Pancreas (tissue), 10 donors: ENCODE results near the gene PRPF38B. TPM values are rescaled to one million over a fixed set of nuclear protein-coding genes. Genes with fewer than 3 reads are reported as not detected.

Source experiments
- ATAC-seq, 4 donors: fragments of 200-7000 bp; cut with Tn5 transposase; one replicate each; pipeline versions ENCODE4 v1.8.0 to v1.9.1; 2020; ENCODE audit warnings: mild to moderate bottlenecking in 4 of 4, moderate library complexity in 4 of 4
- DNase-seq, 6 donors: peaks; one replicate each; pipeline ENCODE4 v3.0.0-alpha.2; 2020
- FAIRE-seq: peaks from 2 replicates; lab custom pipeline; 2012; peaks lifted over from hg19 to GRCh38; lab: Jason Lieb, UNC
- H3K27ac ChIP-seq, 4 donors: fragments of 200-600 bp; sonication (generic); 1 replicate in 3 of 4; 2 replicates in 1 of 4; pipeline versions ENCODE4 v1.5.0 to v1.8.0; 2020
- H3K27me3 ChIP-seq, 4 donors: fragments of 200-600 bp; one replicate each; pipeline ENCODE4 v1.8.0; 2021
- H3K36me3 ChIP-seq, 3 donors: fragments of 200-600 bp; sonication (generic) in 1 of 3; one replicate each; pipeline versions ENCODE4 v1.5.0 to v1.8.0; 2020 to 2021
- H3K4me1 ChIP-seq, 3 donors: fragments of 200-600 bp; one replicate each; pipeline ENCODE4 v1.8.0; 2021
- H3K4me3 ChIP-seq, 4 donors: fragments of 200-600 bp; sonication (generic) in 2 of 4; one replicate each; pipeline versions ENCODE4 v1.5.0 to v1.8.0; 2020 to 2021
- H3K9me3 ChIP-seq, 4 donors: fragments of 200-600 bp; one replicate each; pipeline ENCODE4 v1.8.0; 2021
- WGBS, 2 donors: extraction: QIAGEN DNeasy Blood & Tissue Kit; methylation state at CpG; one replicate each; pipeline ENCODE4 v1.1.7; 2013; 5-methylcytosine and 5-hydroxymethylcytosine counted together
- intact Hi-C, 3 donors: fragments of 100-400 bp; cut with DNase I; formaldehyde crosslinking; loops; one replicate each; pipeline versions ENCODE4 v1.11.1 to v1.14.2; 2022
- polyA plus RNA-seq, 2 donors: library from polyadenylated mRNA; stranded (reverse); fragments of 200-250 nt; gene quantifications; one replicate each; pipeline ENCODE4 v1.2.3, GENCODE V29; 2013
- total RNA-seq, 6 donors: library from RNA; stranded (reverse); fragmentation: NEBNext Ultra II Directional in 4 of 6; extraction: Animal tissue kit (Norgen Biotek cat#: 25700) in 4 of 6; gene quantifications; one replicate each; pipeline versions ENCODE4 v1.2.1 to v1.2.4, GENCODE V29; 2021 to 2023
- TF ChIP-seq, protein P1 (sequence below), 4 donors: fragments of 200-600 bp; sonication (generic) in 3 of 4; IDR thresholded peaks; one replicate each; pipeline versions ENCODE4 v1.5.0 to v1.8.0; 2021; ENCODE audit warnings: antibody characterized with exemption in 4 of 4
- donor health status: healthy with polysubstance abuse.
- donor health status: DM: no; HTN: no; CAD: no; lungs with moderate emphysema.
- donor health status: DM: no; HTN: no; CAD: no.
- donor health status: control.
- donor health status: control.
- donor health status: Bipolar disorder and iron deficiency.
- donor health status: DM: yes; HTN: yes; CAD: no.
- donor health status: DM: no; HTN: no; CAD: no.
- donor health status: DM: no; HTN: no; CAD: no.
- donor health status: DM: yes; HTN: yes; CAD: no.

PRPF38B gene
- total and polyA plus RNA-seq, 8 donors = 11.2 to 48.6 (median 18.7) TPM

DNA sequence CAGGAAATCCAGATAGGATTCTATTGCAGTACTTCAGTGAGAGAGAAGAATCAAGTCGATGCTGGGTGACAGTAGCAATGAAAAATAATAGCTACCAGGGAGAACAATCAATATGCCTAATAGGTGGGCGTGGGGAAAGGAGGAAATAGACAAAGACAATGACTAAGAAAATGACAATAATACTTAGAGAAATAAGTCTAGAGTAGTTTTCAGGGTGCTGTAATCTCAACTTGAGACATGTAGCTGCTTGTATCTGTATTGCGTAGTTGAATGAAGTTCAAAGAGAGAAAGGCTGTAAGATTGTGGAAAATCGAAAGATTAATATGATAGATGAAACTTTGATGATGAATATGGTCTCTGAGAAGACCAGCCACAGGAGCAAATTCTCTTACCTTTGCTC lies 57.0 kb downstream of the PRPF38B start:
- TF ChIP-seq, protein P1, sequence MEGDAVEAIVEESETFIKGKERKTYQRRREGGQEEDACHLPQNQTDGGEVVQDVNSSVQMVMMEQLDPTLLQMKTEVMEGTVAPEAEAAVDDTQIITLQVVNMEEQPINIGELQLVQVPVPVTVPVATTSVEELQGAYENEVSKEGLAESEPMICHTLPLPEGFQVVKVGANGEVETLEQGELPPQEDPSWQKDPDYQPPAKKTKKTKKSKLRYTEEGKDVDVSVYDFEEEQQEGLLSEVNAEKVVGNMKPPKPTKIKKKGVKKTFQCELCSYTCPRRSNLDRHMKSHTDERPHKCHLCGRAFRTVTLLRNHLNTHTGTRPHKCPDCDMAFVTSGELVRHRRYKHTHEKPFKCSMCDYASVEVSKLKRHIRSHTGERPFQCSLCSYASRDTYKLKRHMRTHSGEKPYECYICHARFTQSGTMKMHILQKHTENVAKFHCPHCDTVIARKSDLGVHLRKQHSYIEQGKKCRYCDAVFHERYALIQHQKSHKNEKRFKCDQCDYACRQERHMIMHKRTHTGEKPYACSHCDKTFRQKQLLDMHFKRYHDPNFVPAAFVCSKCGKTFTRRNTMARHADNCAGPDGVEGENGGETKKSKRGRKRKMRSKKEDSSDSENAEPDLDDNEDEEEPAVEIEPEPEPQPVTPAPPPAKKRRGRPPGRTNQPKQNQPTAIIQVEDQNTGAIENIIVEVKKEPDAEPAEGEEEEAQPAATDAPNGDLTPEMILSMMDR (IDR thresholded peaks at IDR 0.05) = no peak
- H3K9me3 ChIP-seq = no peaks in the 10 kb centered on the region
- peaks cover 0 to 13% (median 5%) of the 10 kb centered on the region in 3 donors for H3K36me3 ChIP-seq
- H3K27ac ChIP-seq = peak overlapping the region in 2 of 4 donors; percentile 18 to 38
- intact Hi-C loops = no loop called here
- H3K4me1 ChIP-seq = peaks cover 5 to 14% (median 6%) of the 10 kb centered on the region in 3 donors
- FAIRE-seq = no peak
- no peaks in the 10 kb centered on the region for H3K27me3 ChIP-seq
- H3K4me3 ChIP-seq = no peak overlapping the region
- no peak for ATAC-seq
- WGBS, 2 donors = 47 to 58% methylated on average over 4 of the region's 4 CpGs
- DNase-seq = no peak

DNA sequence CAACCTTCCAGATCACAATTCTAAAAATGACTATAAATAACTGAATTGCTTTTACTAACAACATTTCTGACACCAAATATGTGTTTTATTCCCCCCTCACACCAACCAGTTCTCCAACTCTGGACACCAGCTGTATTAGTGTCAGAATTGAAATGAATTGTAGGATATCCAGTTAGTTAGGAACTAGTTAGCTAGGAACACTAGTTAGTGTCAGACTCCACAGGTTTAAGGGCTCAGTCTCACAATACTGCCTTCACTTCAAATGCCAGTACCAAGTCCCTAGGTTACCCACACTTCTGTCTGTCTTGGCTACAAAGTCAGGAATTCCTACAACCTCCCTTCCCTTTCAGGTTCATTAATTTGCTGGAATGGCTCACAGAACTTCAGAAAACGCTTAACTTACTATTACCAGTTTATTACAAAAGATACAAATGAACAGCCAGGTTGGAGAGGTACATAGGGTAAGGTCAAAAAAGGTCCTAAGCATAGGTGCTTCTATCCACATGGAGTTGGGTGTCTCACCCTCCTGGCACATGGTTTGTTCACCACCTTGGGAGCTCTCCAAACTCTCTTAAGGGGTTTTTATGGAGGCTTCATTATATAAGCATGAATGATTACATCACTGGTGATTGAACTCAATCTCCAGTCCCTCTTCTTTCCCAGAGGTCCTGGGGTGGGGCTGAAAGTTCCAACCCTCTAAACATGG lies 58.5 kb downstream of the PRPF38B start:
- FAIRE-seq (no peak), ATAC-seq (no peak), DNase-seq (no peak)
- Histone ChIP-seq H3K27ac (no peak overlapping the region), H3K4me3 (no peak overlapping the region), H3K4me1 (peaks cover 5 to 14% (median 6%) of the 10 kb centered on the region in 3 donors), H3K27me3 (no peaks in the 10 kb centered on the region), H3K9me3 (no peaks in the 10 kb centered on the region), H3K36me3 (peaks cover 0 to 18% (median 5%) of the 10 kb centered on the region in 3 donors)
- WGBS, 2 donors = 67 to 71% methylated on average over 1 of the region's 1 CpG
- TF ChIP-seq, protein P1 (IDR thresholded peaks at IDR 0.05) = no peak
- intact Hi-C loops = no loop called here

Other genes starting within 250 kb of the PRPF38B start
- not detected for gene NBPF6, start 242.0 kb upstream of the PRPF38B start, total RNA-seq
- gene NBPF6, start 242.0 kb upstream of the PRPF38B start, polyA plus RNA-seq = not detected
- 10 to 100 TPM in 2 of 6 donors, 1 to 10 TPM in 4; 2.8 to 13.0 (median 3.3) TPM for gene EEIG2, start 132.2 kb upstream of the PRPF38B start, total RNA-seq
- gene EEIG2, start 132.2 kb upstream of the PRPF38B start, polyA plus RNA-seq = 1 to 10 TPM; 1.7 to 1.8 TPM
- gene HENMT1, start 31.2 kb upstream of the PRPF38B start, total RNA-seq = 1 to 10 TPM in 3 of 6 donors, under 1 TPM in 3; 0.42 to 2.6 (median 1.1) TPM
- gene HENMT1, start 31.2 kb upstream of the PRPF38B start, polyA plus RNA-seq = 1 to 10 TPM in 1 of 2 donors, under 1 TPM in 1; 0.65 to 5.5 TPM
- gene FNDC7, start 20.6 kb downstream of the PRPF38B start, total RNA-seq = under 1 TPM in 2 of 6 donors, not detected in 4; 0.06 TPM
- gene FNDC7, start 20.6 kb downstream of the PRPF38B start, polyA plus RNA-seq = not detected
- 10 to 100 TPM; 19.1 to 36.6 (median 25.5) TPM for gene STXBP3, start 54.4 kb downstream of the PRPF38B start, total RNA-seq
- gene STXBP3, start 54.4 kb downstream of the PRPF38B start, polyA plus RNA-seq = 10 to 100 TPM; 26.8 to 50.7 TPM
- not detected for gene AKNAD1, start 164.8 kb downstream of the PRPF38B start, total RNA-seq
- gene AKNAD1, start 164.8 kb downstream of the PRPF38B start, polyA plus RNA-seq = under 1 TPM in 1 of 2 donors, not detected in 1; 0.23 TPM
- gene GPSM2, start 184.7 kb downstream of the PRPF38B start, total RNA-seq = 1 to 10 TPM in 3 of 6 donors, under 1 TPM in 3; 0.19 to 1.6 (median 0.74) TPM
- under 1 TPM; 0.42 to 0.92 TPM for gene GPSM2, start 184.7 kb downstream of the PRPF38B start, polyA plus RNA-seq